PFSK-1 (cell line): Measurements from ENCODE around the gene SNAP25.

ENCODE experiments used
- FOXP2 ChIP-seq: optimal IDR thresholded peaks from 2 replicates; pipeline ENCODE3; 2011; ENCODE audit warnings: borderline replicate concordance, control low read depth, inconsistent platforms; ENCODE audit not compliant: insufficient read depth; ENCODE audit errors: extremely low read length, extremely low read depth
- POLR2AphosphoS5 ChIP-seq: IDR thresholded peaks from 2 replicates; pipeline ENCODE4 v1.6.1; 2012; ENCODE audit warnings: low read depth, mild to moderate bottlenecking, control low read depth, low read length, moderate library complexity
- REST ChIP-seq, 2 experiments: IDR thresholded peaks; 2 replicates each; pipeline versions ENCODE4 v1.6.1 to v1.8.0; 2011 to 2012; ENCODE audit warnings: low read depth in 2 of 2, low read length in 2 of 2, control low read depth in 1 of 2, inconsistent platforms in 1 of 2, mild to moderate bottlenecking in 1 of 2, moderate library complexity in 1 of 2; ENCODE audit not compliant: insufficient read depth in 1 of 2
- SIN3A ChIP-seq: IDR thresholded peaks from 2 replicates; pipeline ENCODE4 v1.6.1; 2012; ENCODE audit warnings: mild to moderate bottlenecking, low read length, moderate library complexity, borderline replicate concordance; ENCODE audit not compliant: insufficient read depth
- TAF1 ChIP-seq: IDR thresholded peaks from 2 replicates; pipeline ENCODE4 v1.6.1; 2012; ENCODE audit warnings: low read length, control low read depth, borderline replicate concordance; ENCODE audit not compliant: insufficient read depth

The SNAP25 gene

GRCh38 chr20:10303852-10304251, 85.2 kb downstream of the SNAP25 start:
- TF ChIP-seq SIN3A (no peak), POLR2AphosphoS5 (no peak), FOXP2 (no peak), REST (IDR thresholded peaks at IDR 0.05; ENCODE audit: insufficient read depth in 1 of 2, low read depth in 2 of 2, low read length in 2 of 2) (no peak), TAF1 (no peak)

- TF ChIP-seq POLR2AphosphoS5 (no peak), SIN3A (no peak), FOXP2 (no peak), TAF1 (no peak), REST (IDR thresholded peaks at IDR 0.05; ENCODE audit: insufficient read depth in 1 of 2, low read depth in 2 of 2, low read length in 2 of 2) (no peak)
Measured at GRCh38 chr20:10304471-10305046, 85.9 kb downstream of the SNAP25 start.

GRCh38 chr20:10306440-10307358, 88.1 kb downstream of the SNAP25 start:
- TF ChIP-seq FOXP2 = no peak
- no peak for TF ChIP-seq SIN3A
- TF ChIP-seq POLR2AphosphoS5 = no peak
- TF ChIP-seq REST (IDR thresholded peaks at IDR 0.05; ENCODE audit: insufficient read depth in 1 of 2, low read depth in 2 of 2, low read length in 2 of 2) = no peak
- no peak for TF ChIP-seq TAF1

- TF ChIP-seq REST (IDR thresholded peaks at IDR 0.05; ENCODE audit: insufficient read depth in 1 of 2, low read depth in 2 of 2, low read length in 2 of 2) = no peak
- no peak for TF ChIP-seq FOXP2
- TF ChIP-seq POLR2AphosphoS5 = no peak
- no peak for TF ChIP-seq SIN3A
- no peak for TF ChIP-seq TAF1
Measured at GRCh38 chr20:10307359-10307735, 88.7 kb downstream of the SNAP25 start.
